Measurements from ENCODE around the gene KCND3. TPM values are rescaled to one million over a fixed set of nuclear protein-coding genes. Genes with fewer than 3 reads are reported as not detected.

KCND3 gene
- total RNA-seq, 1 donor from 2014 or later = 0.86 TPM

- DNase-seq (ENCODE audit: low read depth, low spot score) = no peak
- Mint-ChIP-seq H3K27me3 (ENCODE audit: low read depth) (peaks cover 19% of the 10 kb centered on the region), H3K36me3 (ENCODE audit: low read depth) (no peaks in the 10 kb centered on the region), H3K9me3 (no peaks in the 10 kb centered on the region), H3K4me1 (no peaks in the 10 kb centered on the region), H3K27ac (ENCODE audit: unreplicated experiment) (no peak overlapping the region), H3K4me3 (no peak overlapping the region)
- no peak for TF ChIP-seq CTCF (conservative IDR thresholded peaks at IDR 0.05)
Measured at GRCh38 chr1:112007169-112007568, 17.7 kb upstream of the KCND3 start.

- no peak for DNase-seq (ENCODE audit: low read depth, low spot score)
- H3K36me3 Mint-ChIP-seq (ENCODE audit: low read depth) = no peaks in the 10 kb centered on the region
- H3K27me3 Mint-ChIP-seq (ENCODE audit: low read depth) = peaks cover 26% of the 10 kb centered on the region
- H3K27ac Mint-ChIP-seq (ENCODE audit: unreplicated experiment) = no peak overlapping the region
- no peaks in the 10 kb centered on the region for H3K4me1 Mint-ChIP-seq
- no peak overlapping the region for H3K4me3 Mint-ChIP-seq
- no peak for TF ChIP-seq CTCF (conservative IDR thresholded peaks at IDR 0.05)
- no peaks in the 10 kb centered on the region for H3K9me3 Mint-ChIP-seq
Measured at GRCh38 chr1:112006416-112007025, 17.1 kb upstream of the KCND3 start.

GRCh38 chr1:112004076-112004475, 14.6 kb upstream of the KCND3 start:
- Mint-ChIP-seq H3K4me1 (no peaks in the 10 kb centered on the region), H3K27me3 (ENCODE audit: low read depth) (peaks cover 49% of the 10 kb centered on the region), H3K4me3 (no peak overlapping the region), H3K27ac (ENCODE audit: unreplicated experiment) (no peak overlapping the region), H3K9me3 (no peaks in the 10 kb centered on the region), H3K36me3 (ENCODE audit: low read depth) (no peaks in the 10 kb centered on the region)
- no peak for TF ChIP-seq CTCF (conservative IDR thresholded peaks at IDR 0.05)
- no peak for DNase-seq (ENCODE audit: low read depth, low spot score)

GRCh38 chr1:112002514-112002913, 13.0 kb upstream of the KCND3 start:
- no peak for DNase-seq (ENCODE audit: low read depth, low spot score)
- H3K9me3 Mint-ChIP-seq = no peaks in the 10 kb centered on the region
- no peak overlapping the region for H3K4me3 Mint-ChIP-seq
- H3K4me1 Mint-ChIP-seq = no peaks in the 10 kb centered on the region
- no peaks in the 10 kb centered on the region for H3K36me3 Mint-ChIP-seq (ENCODE audit: low read depth)
- no peak for TF ChIP-seq CTCF (conservative IDR thresholded peaks at IDR 0.05)
- H3K27me3 Mint-ChIP-seq (ENCODE audit: low read depth) = peaks cover 53% of the 10 kb centered on the region
- H3K27ac Mint-ChIP-seq (ENCODE audit: unreplicated experiment) = no peak overlapping the region

- Mint-ChIP-seq H3K27ac (ENCODE audit: unreplicated experiment) (no peak overlapping the region), H3K4me1 (no peaks in the 10 kb centered on the region), H3K27me3 (ENCODE audit: low read depth) (peaks cover 61% of the 10 kb centered on the region), H3K36me3 (ENCODE audit: low read depth) (no peaks in the 10 kb centered on the region), H3K4me3 (no peak overlapping the region), H3K9me3 (no peaks in the 10 kb centered on the region)
- TF ChIP-seq CTCF (conservative IDR thresholded peaks at IDR 0.05) = no peak
- DNase-seq (ENCODE audit: low read depth, low spot score) = no peak
Measured at GRCh38 chr1:112001436-112001835, 12.0 kb upstream of the KCND3 start.
